DND-41 (cell line): ENCODE data around the gene CABYR.

Experiments
- EZH2 ChIP-seq: IDR thresholded peaks from 3 replicates; pipeline ENCODE4 v1.6.1; 2012; ENCODE audit warnings: borderline replicate concordance, low read depth, mild to moderate bottlenecking, moderate library complexity, low read length, inconsistent platforms; ENCODE audit not compliant: severe bottlenecking
- TF ChIP-seq, protein P1 (sequence below): IDR thresholded peaks from 2 replicates; pipeline ENCODE4 v1.5.1; 2012; ENCODE audit warnings: borderline replicate concordance, low read length, moderate library complexity, mild to moderate bottlenecking; ENCODE audit not compliant: poor library complexity, severe bottlenecking; ENCODE audit errors: extremely low read depth

GRCh38 chr18:24187049-24187448, 48.2 kb downstream of the CABYR start:
- no peak for TF ChIP-seq EZH2
- TF ChIP-seq, protein P1, sequence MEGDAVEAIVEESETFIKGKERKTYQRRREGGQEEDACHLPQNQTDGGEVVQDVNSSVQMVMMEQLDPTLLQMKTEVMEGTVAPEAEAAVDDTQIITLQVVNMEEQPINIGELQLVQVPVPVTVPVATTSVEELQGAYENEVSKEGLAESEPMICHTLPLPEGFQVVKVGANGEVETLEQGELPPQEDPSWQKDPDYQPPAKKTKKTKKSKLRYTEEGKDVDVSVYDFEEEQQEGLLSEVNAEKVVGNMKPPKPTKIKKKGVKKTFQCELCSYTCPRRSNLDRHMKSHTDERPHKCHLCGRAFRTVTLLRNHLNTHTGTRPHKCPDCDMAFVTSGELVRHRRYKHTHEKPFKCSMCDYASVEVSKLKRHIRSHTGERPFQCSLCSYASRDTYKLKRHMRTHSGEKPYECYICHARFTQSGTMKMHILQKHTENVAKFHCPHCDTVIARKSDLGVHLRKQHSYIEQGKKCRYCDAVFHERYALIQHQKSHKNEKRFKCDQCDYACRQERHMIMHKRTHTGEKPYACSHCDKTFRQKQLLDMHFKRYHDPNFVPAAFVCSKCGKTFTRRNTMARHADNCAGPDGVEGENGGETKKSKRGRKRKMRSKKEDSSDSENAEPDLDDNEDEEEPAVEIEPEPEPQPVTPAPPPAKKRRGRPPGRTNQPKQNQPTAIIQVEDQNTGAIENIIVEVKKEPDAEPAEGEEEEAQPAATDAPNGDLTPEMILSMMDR: no peak
